Activated naive CD4-positive, alpha-beta T cell treated with anti-CD3 and anti-CD28 coated beads, Interleukin-2, amount 50 U/mL, for 24 hours (primary cell): ENCODE data around the gene RAPSN.

Experiments
- H3K27ac Mint-ChIP-seq: one replicate; pipeline ENCODE4 v1.8.0; 2021; ENCODE audit warnings: mild to moderate bottlenecking, mixed read lengths
- H3K27me3 Mint-ChIP-seq: one replicate; pipeline ENCODE4 v1.8.0; 2021; ENCODE audit warnings: mixed read lengths
- H3K36me3 Mint-ChIP-seq: one replicate; pipeline ENCODE4 v1.8.0; 2021; ENCODE audit warnings: mixed read lengths
- H3K4me1 Mint-ChIP-seq: one replicate; pipeline ENCODE4 v1.8.0; 2021; ENCODE audit warnings: mixed read lengths
- H3K4me3 Mint-ChIP-seq: one replicate; pipeline ENCODE4 v1.8.0; 2021; ENCODE audit warnings: mild to moderate bottlenecking, mixed read lengths
- H3K9me3 Mint-ChIP-seq: one replicate; pipeline ENCODE4 v1.8.0; 2021; ENCODE audit warnings: mixed read lengths

RAPSN gene

DNA sequence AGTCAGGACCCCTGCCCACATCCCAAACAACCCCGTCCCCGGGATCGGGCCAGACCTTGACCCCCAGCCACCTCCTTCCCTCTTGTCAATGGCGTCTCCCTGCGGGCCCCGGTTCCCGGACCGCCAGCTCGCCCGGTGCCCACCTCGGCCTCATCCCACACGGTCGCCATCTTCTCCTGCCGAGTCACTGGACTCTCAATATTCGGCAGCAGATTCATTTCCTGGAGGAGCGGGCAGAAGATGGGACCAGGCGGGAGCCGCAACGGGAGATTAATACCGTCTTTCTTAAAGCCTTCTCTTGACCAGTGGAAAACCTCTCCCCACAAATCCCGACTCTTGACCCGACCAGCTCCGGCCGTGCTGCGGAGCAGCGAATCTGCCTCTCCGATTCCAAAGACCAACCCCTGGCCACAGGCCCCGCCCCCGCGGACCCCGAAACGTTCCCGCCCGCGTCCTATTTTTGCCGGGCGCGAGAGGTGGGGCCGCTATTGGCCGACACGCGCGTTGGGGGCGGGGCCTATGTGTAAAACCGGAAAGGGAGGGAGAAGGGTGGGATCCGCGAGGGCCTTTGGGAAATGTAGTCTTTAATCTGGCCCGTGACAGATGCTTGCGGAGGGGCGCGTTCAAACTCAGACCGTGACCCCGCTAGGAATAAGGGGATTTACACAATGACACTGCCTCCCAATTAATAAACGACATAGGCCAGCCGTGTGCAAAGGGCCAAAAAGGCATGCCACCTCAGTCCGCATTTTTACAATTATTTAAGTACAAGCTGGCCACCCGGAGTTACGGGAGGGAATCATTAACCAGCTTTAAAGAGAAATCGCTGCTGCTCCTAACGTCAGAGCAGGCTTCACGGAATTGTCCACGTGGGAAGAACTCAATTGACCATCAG is 22.6 kb downstream of the RAPSN start, which contains the start of gene PSMC3:
Gene PSMC3 (minus strand): TSS at position 378 of the 895 bp plus-strand sequence. CDS start 160 bp downstream, at position 218.
- H3K4me3 Mint-ChIP-seq, result peak within 1 kb of the TSS; percentile 100
- H3K4me1 Mint-ChIP-seq, result peaks cover 30% of the 10 kb centered on the region
- H3K27ac Mint-ChIP-seq, result peak within 1 kb of the TSS; percentile 100
- no peaks in the 10 kb centered on the region for H3K9me3 Mint-ChIP-seq
- H3K27me3 Mint-ChIP-seq, result no peaks in the 10 kb centered on the region
- H3K36me3 Mint-ChIP-seq, result peaks cover 13% of the 10 kb centered on the region

DNA sequence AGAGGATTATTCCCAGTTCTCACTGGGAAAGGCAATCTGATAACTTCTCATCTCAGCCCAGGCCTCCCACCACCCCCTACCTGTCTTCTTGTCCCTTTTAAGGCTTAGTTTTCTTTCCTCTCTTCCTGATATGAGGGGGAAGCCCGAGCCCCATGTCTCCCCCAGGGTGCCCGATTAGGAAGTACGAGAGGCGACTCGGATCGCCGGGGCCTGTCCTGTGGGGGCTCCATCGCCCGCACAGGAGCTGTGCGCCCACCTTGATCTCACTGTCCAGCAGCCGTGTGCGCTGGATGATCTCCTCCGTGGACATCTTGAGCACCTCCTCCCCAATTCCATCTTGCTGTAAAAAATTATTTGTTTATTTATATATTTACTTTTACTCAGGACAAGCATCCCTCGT is 23.3 kb downstream of the RAPSN start:
- Mint-ChIP-seq H3K27ac (peak overlapping the region; percentile 100), H3K36me3 (peaks cover 15% of the 10 kb centered on the region), H3K9me3 (no peaks in the 10 kb centered on the region)

DNA sequence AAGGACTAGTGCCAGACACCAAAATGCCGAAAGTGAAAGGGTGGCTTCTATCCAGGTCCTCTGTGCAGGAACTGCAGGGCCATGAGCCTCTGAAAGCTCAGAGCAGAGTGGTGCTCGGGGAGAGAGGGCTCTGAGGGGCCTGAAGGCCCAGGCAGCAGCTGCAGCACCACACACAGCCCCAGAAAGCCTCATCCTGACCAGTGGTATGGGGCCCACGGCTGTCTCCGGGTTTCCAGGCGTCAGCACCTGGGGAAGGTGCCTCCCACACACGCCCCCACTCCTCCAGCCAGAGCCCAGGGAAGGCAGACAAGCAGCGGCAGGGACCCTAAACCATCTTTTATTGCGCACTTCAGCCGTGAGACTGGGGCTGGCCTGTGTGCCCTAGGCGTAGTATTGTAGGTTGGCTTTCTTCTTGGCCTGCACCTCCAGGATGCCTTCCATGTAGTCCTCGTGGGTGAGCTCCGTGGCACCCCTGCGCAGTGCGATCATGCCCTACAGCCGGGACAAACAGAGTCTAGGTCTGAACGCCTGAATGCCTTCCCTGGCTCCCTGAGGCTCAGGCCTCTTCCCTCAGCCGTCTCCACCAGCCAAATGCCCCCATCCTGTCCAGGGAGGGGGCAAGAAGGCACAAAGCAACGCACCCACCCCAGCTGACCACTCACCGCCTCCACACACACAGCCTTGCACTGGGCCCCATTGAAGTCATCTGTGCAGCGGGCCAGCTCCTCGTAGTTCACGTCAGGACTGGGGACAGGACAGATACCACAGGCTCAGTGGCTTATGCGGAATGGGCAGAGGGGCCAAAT is 30.3 kb downstream of the RAPSN start:
- Mint-ChIP-seq H3K36me3 (peaks cover 11% of the 10 kb centered on the region), H3K27me3 (no peaks in the 10 kb centered on the region), H3K4me1 (no peaks in the 10 kb centered on the region), H3K4me3 (no peak overlapping the region), H3K27ac (no peak overlapping the region), H3K9me3 (no peaks in the 10 kb centered on the region)

More for the DNA sequence above, 23.3 kb downstream of the RAPSN start:
- no peaks in the 10 kb centered on the region for H3K27me3 Mint-ChIP-seq
- H3K4me3 Mint-ChIP-seq, result peak overlapping the region; percentile 100
- peaks cover 30% of the 10 kb centered on the region for H3K4me1 Mint-ChIP-seq

DNA sequence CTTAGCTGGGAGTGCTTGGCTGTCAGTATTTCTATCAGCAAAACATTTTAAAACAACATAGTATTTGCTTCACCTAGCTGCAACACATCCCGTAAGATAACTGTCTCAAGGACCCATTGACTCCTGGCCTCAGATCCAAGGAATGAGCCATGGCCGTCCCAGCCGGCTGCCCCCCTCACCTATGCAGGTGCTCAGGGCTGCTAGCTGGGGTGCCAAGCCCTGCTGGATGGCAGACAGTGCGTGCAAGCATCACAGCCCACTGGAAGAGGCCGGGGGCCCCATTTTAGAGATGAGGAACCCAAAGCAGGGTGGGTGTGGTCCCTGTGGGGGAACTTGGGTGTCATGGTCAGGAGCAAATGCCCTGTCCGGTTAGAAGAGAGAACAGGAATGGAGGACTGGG is 31.2 kb downstream of the RAPSN start:
- H3K36me3 Mint-ChIP-seq, result peaks cover 11% of the 10 kb centered on the region
- no peaks in the 10 kb centered on the region for H3K4me1 Mint-ChIP-seq
- H3K9me3 Mint-ChIP-seq, result no peaks in the 10 kb centered on the region
- H3K27me3 Mint-ChIP-seq, result no peaks in the 10 kb centered on the region
- no peak overlapping the region for H3K4me3 Mint-ChIP-seq
- H3K27ac Mint-ChIP-seq, result peak overlapping the region; percentile 30

DNA sequence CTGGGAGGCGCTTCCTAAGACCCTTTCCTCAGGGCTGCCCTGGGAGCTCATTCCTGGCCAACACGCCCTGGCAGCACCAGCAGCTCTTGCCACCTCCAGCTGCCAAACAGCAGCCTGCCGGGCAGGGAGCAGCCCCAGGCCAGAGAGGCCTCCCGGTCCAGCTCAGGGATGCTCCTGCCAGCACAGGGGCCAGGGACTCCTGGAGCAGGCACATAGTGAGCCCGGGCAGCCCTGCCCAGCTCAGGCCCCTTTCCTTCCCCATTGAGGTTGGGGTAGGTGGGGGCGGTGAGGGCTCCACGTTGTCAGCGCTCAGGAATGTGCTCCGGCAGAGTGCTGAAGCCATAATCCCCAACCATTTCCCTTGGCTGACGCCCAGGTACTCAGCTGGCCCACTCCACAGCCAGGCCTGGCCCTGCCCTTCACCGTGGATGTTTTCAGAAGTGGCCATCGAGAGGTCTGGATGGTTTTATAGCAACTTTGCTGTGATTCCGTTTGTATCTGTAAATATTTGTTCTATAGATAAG is 32.9 kb downstream of the RAPSN start:
- Mint-ChIP-seq H3K4me1 (no peaks in the 10 kb centered on the region), H3K9me3 (no peaks in the 10 kb centered on the region), H3K36me3 (peaks cover 9% of the 10 kb centered on the region), H3K27me3 (no peaks in the 10 kb centered on the region), H3K27ac (no peak overlapping the region), H3K4me3 (no peak overlapping the region)

DNA sequence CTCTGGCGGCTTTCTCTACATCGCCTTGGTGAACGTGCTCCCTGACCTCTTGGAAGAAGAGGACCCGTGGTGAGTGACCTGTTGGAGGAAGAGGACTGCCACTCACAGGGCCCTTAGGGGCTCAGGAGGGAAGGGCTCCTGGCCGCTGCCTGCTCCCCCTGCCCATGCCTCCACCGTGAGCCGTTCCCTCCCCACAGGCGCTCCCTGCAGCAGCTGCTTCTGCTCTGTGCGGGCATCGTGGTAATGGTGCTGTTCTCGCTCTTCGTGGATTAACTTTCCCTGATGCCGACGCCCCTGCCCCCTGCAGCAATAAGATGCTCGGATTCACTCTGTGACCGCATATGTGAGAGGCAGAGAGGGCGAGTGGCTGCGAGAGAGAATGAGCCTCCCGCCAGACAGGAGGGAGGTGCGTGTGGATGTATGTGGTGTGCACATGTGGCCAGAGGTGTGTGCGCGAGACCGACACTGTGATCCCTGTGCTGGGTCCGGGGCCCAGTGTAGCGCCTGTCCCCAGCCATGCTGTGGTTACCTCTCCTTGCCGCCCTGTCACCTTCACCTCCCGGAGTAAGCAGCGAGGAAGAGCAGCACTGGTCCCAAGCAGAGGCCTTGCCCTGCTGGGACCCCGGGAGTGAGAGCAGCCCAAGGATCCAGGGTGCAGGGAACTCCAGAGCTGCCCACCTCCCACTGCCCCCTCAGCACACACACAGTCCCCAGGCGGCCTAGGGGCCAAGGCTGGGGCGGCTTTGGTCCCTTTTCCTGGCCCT is 33.7 kb downstream of the RAPSN start:
- H3K27me3 Mint-ChIP-seq, result no peaks in the 10 kb centered on the region
- no peaks in the 10 kb centered on the region for H3K4me1 Mint-ChIP-seq
- no peaks in the 10 kb centered on the region for H3K9me3 Mint-ChIP-seq
- peaks cover 9% of the 10 kb centered on the region for H3K36me3 Mint-ChIP-seq
- no peak overlapping the region for H3K27ac Mint-ChIP-seq
- H3K4me3 Mint-ChIP-seq, result no peak overlapping the region

DNA sequence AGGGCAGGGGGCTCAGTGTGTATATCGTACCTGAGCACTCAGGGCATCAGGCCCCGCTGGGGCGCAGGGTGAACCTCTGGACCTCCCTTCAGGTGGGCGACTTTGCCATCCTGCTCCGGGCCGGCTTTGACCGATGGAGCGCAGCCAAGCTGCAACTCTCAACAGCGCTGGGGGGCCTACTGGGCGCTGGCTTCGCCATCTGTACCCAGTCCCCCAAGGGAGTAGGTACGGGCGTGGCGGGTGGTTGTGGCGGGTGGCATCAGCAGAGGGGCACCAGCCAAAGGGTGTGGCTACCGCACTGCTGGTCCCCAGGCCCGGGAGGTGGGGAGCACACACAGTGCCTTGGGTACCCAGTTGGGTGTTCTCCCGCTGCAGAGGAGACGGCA is 34.3 kb downstream of the RAPSN start:
- H3K9me3 Mint-ChIP-seq, result no peaks in the 10 kb centered on the region
- H3K36me3 Mint-ChIP-seq, result peaks cover 4% of the 10 kb centered on the region
- no peak overlapping the region for H3K4me3 Mint-ChIP-seq
- no peaks in the 10 kb centered on the region for H3K27me3 Mint-ChIP-seq
- H3K27ac Mint-ChIP-seq, result no peak overlapping the region
- no peaks in the 10 kb centered on the region for H3K4me1 Mint-ChIP-seq

DNA sequence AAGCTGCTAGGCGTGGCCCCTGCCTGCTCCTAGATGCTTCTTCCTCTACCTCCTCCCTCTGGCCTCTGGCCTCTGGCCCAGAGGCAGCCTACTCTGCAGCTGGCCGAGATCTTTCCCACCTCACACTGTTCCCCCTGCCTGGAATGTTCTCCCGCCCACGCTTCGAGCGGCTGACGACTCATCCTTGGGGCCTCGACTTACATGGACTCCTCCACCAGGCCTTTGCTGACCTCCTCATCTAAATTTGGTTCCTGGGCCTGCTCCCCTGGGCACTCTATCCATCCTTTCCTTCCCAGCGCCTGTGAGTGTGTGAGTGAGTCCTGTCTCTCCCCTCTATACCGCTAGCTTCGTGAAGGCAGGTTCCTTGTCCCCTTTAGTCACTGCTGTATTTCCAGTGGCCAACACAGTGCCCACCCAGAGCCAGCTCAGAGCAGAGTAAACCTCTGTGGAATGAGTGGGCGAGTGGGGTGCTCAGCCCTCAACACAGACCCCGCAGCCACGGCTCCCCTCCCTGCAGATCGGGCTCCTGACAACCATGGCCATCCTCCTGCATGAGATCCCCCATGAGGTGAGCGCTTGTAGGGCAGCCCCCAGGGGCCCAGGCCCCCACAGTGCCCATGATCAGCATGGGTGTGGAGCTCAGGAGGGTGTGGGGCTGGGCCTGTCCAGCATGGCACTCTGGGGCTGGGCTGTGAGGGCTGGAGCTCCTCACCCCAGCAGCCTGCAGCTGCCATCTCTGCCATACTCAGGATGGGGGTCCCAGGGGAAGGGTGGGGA is 34.8 kb downstream of the RAPSN start:
- H3K36me3 Mint-ChIP-seq, result peaks cover 4% of the 10 kb centered on the region
- peaks cover 4% of the 10 kb centered on the region for H3K4me1 Mint-ChIP-seq
- H3K9me3 Mint-ChIP-seq, result no peaks in the 10 kb centered on the region
- no peak overlapping the region for H3K4me3 Mint-ChIP-seq
- peak overlapping the region; percentile 79 for H3K27ac Mint-ChIP-seq
- no peaks in the 10 kb centered on the region for H3K27me3 Mint-ChIP-seq

DNA sequence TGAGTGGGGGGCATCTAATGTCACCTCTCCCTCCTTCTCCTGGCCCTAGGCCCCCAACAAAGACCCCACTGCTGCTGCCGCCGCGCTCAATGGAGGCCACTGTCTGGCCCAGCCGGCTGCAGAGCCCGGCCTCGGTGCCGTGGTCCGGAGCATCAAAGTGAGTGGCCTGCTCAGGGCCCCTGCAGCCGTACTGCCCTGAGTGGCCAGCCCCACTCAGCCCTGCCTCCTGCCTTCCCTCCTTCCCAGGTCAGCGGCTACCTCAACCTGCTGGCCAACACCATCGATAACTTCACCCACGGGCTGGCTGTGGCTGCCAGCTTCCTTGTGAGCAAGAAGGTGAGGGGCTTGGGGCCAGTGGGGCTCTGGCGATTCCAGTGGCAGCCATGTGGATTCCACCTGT is 35.6 kb downstream of the RAPSN start:
- Mint-ChIP-seq H3K36me3 (peaks cover 4% of the 10 kb centered on the region), H3K27me3 (no peaks in the 10 kb centered on the region), H3K4me3 (no peak overlapping the region), H3K27ac (no peak overlapping the region), H3K9me3 (no peaks in the 10 kb centered on the region), H3K4me1 (peaks cover 5% of the 10 kb centered on the region)

DNA sequence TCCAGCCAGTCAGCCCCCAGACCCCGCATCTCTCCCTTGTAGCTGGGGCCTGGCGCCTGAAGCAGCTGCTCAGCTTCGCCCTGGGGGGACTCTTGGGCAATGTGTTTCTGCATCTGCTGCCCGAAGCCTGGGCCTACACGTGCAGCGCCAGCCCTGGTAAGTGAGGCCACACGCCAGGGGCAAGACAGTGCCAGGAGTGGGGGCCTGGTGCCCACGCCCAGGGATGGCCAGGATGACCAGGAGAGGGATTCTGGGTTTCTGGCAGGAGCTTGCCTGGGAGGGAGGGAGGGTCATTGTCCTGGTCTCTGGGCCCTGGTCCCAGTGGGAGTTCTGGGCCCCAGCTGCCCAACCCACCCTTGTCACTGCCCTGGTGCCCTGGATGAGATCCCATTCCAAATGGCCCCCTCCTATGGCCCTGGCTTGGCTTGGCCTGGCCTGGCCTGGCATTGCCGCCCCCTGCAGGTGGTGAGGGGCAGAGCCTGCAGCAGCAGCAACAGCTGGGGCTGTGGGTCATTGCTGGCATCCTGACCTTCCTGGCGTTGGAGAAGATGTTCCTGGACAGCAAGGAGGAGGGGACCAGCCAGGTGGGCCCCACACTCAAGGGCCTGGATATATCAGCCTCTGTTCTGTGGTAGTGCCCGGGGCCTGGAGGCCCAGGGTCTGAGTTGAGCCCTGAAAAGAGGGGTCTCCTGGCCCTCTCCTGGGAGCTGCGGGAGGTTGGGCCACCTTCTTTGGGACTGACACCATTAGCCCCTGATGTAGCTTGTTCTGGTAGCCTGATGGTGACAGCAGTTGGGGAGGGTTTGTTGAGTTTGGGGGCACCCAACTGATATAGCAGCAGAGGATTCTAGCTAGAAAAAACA is 36.8 kb downstream of the RAPSN start:
- Mint-ChIP-seq H3K27ac (no peak overlapping the region), H3K9me3 (no peaks in the 10 kb centered on the region), H3K4me3 (no peak overlapping the region), H3K27me3 (no peaks in the 10 kb centered on the region), H3K36me3 (peaks cover 4% of the 10 kb centered on the region), H3K4me1 (peaks cover 13% of the 10 kb centered on the region)

DNA sequence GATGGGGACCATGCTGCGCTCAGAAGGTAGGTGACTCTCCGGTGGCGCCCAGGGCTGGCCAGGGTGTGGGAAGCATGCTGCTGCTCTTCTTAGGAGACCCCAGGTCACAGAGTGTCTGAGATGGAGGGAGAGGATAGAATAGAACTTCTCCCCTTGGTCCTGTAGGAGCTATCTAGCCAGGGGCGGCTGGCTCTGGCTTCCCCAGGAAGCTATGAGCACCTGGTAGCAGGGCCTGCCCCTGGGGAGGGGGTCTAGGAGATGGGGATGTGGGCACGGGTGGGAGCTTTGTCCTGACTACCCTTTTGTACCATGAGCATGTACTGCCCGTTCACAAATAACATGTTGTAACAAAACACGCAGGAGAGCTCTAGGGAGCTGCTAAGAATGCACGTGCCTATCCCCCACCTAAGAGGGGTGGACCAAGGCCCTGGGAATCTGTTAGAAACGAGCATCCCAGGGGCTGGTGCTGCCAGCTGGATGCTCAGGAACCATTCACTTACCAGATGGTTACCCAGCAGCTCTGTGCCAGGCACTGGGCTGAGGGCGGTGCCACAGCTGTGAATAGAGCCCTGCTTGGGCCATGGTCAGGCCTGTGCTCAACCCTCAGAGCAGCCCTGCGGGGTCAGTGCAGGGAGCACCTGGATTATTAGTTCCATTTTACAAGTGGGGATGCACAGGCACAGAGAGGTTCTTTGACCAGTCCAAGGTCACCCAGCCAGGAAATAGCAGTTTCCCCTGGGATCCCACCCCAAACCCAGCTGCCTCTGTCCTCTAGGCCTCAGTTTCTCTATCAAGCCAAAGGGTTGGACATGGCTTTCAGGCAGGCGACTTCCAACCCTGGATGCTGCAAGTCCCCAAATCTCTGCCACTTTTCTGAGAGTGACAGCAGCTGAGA is 38.3 kb downstream of the RAPSN start:
- Mint-ChIP-seq H3K4me1 (peaks cover 17% of the 10 kb centered on the region), H3K9me3 (no peaks in the 10 kb centered on the region), H3K36me3 (peaks cover 4% of the 10 kb centered on the region), H3K4me3 (peak overlapping the region; percentile 15), H3K27ac (no peak overlapping the region), H3K27me3 (no peaks in the 10 kb centered on the region)

DNA sequence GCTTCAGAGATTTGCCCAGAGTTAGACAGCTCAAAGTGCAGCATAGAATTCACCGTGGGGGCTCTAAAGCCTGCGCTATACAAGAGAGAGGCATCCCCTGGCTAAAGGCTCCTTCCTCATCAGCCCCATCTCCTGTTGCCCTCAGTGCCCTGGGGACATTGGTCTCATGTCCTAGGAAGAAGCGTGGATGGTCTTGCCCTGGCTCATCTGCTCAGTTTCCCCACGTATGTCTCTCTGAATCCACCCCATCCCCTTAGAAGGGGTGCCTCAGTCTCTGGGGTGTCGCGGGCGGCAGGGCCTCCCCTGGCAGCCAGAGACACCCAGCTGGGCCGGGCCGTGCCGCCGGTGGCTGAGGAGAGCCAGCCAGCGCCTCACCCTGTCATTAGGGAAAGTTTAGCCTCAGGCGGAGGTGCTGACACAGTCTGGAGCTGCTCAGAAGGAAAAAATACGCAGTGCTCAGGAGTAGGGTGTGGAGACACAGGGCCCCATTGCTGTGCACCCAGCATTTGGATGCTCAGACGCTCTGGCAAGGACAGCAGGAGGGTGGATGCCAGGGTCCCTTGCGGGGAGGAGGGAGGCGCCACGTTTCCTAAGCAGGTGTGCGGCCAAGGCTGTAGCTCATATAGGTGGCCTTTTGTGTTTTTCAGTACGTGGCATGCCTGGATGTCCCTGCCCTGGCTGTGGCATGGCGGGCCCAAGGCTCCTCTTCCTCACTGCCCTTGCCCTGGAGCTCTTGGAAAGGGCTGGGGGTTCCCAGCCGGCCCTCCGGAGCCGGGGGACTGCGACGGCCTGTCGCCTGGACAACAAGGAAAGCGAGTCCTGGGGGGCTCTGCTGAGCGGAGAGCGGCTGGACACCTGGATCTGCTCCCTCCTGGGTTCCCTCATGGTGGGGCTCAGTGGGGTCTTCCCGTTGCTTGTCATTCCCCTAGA is 39.2 kb downstream of the RAPSN start:
- peak overlapping the region; percentile 95 for H3K27ac Mint-ChIP-seq
- peak overlapping the region; percentile 90 for H3K4me3 Mint-ChIP-seq
- no peaks in the 10 kb centered on the region for H3K9me3 Mint-ChIP-seq

More for the DNA sequence above, 39.2 kb downstream of the RAPSN start:
- Mint-ChIP-seq H3K27me3 (no peaks in the 10 kb centered on the region), H3K36me3 (peaks cover 4% of the 10 kb centered on the region), H3K4me1 (peaks cover 17% of the 10 kb centered on the region)
